SKM-1 treated with dmso at 0.1 percent for 144 hours (cell line): ENCODE measurements around the gene DNASE1L2.
"Not testable (repeated sequence)": the region's sequence is repeated elsewhere in the genome, so short reads cannot be mapped to it uniquely, and the experiment has no call there.

Experiments used
- DNase-seq: peaks from one replicate; lab custom pipeline; 2025; ENCODE audit not compliant: unreplicated experiment; lab: John Stamatoyannopoulos, UW

DNASE1L2 gene

GRCh38 chr16:2203119-2203688 is 33.0 kb upstream of the DNASE1L2 start:
- not testable (repeated sequence) for DNase-seq

GRCh38 chr16:2204416-2205103 is 31.7 kb upstream of the DNASE1L2 start:
- DNase-seq = no peak

- DNase-seq = peak; percentile 78
These were observed 30.9 kb upstream of the DNASE1L2 start, which contains the start of gene MLST8 for GRCh38 chr16:2205104-2205966. Gene MLST8, plus strand, starts transcription at chr16:2205454. Its CDS starts 632 bp downstream, at chr16:2206086.

- no peak for DNase-seq
These were observed 30.3 kb upstream of the DNASE1L2 start for GRCh38 chr16:2205967-2206313.

- no peak for DNase-seq
These were observed 29.8 kb upstream of the DNASE1L2 start for GRCh38 chr16:2206420-2206779.

GRCh38 chr16:2206780-2207433 is 29.3 kb upstream of the DNASE1L2 start:
- DNase-seq = no peak

- DNase-seq = no peak
These were observed 28.4 kb upstream of the DNASE1L2 start for GRCh38 chr16:2207872-2208271.

GRCh38 chr16:2208308-2208707 is 27.9 kb upstream of the DNASE1L2 start:
- no peak for DNase-seq

GRCh38 chr16:2208772-2209171 is 27.5 kb upstream of the DNASE1L2 start:
- no peak for DNase-seq

- no peak for DNase-seq
These were observed 26.8 kb upstream of the DNASE1L2 start for GRCh38 chr16:2209258-2210008.

GRCh38 chr16:2210009-2210332 is 26.3 kb upstream of the DNASE1L2 start:
- DNase-seq = no peak

- DNase-seq = no peak
These were observed 25.6 kb upstream of the DNASE1L2 start, which contains the start of gene BRICD5 for GRCh38 chr16:2210386-2211365. Gene BRICD5, minus strand, starts transcription at chr16:2210863. Its CDS starts 30 bp downstream, at chr16:2210833.

GRCh38 chr16:2211923-2212347 is 24.3 kb upstream of the DNASE1L2 start:
- no peak for DNase-seq

- DNase-seq = peak; percentile 9
These were observed 23.6 kb upstream of the DNASE1L2 start for GRCh38 chr16:2212362-2213324.

GRCh38 chr16:2213817-2214718 is 22.2 kb upstream of the DNASE1L2 start:
- no peak for DNase-seq

- DNase-seq = no peak
These were observed 21.6 kb upstream of the DNASE1L2 start, which contains the start of gene PGP for GRCh38 chr16:2214719-2214968. Gene PGP, minus strand, starts transcription at chr16:2214840. Its CDS starts 63 bp downstream, at chr16:2214777.

- no peak for DNase-seq
These were observed 19.9 kb upstream of the DNASE1L2 start for GRCh38 chr16:2216330-2216729.
